ENCODE results near the gene MAP3K12.
A peak's percentile ranks its signal among the peaks of the same experiment; 100 is the strongest.

Gene MAP3K12

GRCh38 chr12:53480491-53481442 lies 18.5 kb downstream of the MAP3K12 start:
- TF ChIP-seq CTCF (conservative IDR thresholded peaks at IDR 0.05) = no peak
- no peak overlapping the region for H3K27ac ChIP-seq

- no peak for TF ChIP-seq CTCF (conservative IDR thresholded peaks at IDR 0.05)
- peak overlapping the region; percentile 8; the same call in 1 of the 2 replicates for H3K27ac ChIP-seq
Measured at GRCh38 chr12:53479331-53479730, 19.9 kb downstream of the MAP3K12 start.

GRCh38 chr12:53478865-53479264 lies 20.4 kb downstream of the MAP3K12 start:
- H3K27ac ChIP-seq = peak overlapping the region; percentile 8; the same call in 1 of the 2 replicates
- TF ChIP-seq CTCF (conservative IDR thresholded peaks at IDR 0.05) = no peak

- H3K27ac ChIP-seq = peak overlapping the region; percentile 80
- TF ChIP-seq CTCF (conservative IDR thresholded peaks at IDR 0.05) = peak; percentile 55
Measured at GRCh38 chr12:53476769-53477209, 22.5 kb downstream of the MAP3K12 start.

- TF ChIP-seq CTCF (conservative IDR thresholded peaks at IDR 0.05) = no peak
- peak overlapping the region; percentile 80 for H3K27ac ChIP-seq
Measured at GRCh38 chr12:53474819-53475218, 24.4 kb downstream of the MAP3K12 start.

GRCh38 chr12:53474077-53474476 lies 25.2 kb downstream of the MAP3K12 start:
- peak overlapping the region; percentile 80 for H3K27ac ChIP-seq
- TF ChIP-seq CTCF (conservative IDR thresholded peaks at IDR 0.05) = no peak

GRCh38 chr12:53472056-53472582 lies 27.1 kb downstream of the MAP3K12 start:
- peak overlapping the region; percentile 80 for H3K27ac ChIP-seq
- no peak for TF ChIP-seq CTCF (conservative IDR thresholded peaks at IDR 0.05)
